ENCODE measurements around the gene OSBP2.

OSBP2 gene

DNA sequence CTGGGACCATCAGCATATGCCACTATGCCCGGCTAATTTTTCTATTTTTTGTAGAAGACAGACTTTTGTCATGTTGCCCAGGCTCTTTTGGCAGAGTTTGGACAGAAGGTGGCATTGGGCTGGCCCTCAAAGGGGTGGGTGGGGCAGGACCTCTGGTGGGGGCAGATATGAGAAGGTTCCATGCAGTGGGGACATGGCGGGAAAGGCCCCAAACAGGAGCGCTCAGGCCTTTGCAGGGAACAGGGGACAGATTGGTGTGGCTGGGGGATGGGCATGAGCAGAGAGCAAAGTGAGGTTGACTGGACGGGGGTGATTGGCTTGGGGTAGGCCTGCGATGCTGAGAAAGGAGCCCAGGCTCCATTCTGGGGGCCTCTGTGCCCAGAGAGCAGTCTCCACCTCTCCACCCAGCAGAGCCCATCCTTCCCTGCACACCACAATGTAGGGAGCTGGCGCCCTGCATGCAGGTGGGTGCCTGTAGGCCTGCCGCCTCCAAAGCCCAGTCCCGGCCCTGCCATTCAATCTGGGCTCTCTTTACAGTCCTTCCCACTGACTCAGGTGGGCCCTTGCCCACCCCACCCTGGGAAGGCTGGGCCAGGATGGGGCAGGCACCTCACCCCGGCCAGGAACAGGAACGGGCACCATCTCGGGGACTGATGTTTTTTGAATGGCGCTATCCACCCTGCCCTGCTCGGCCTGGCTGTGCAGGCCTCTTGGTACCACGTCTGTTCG lies 175.2 kb downstream of the OSBP2 start:
- H3K4me3 ChIP-seq (ENCODE audit: low read depth, low read length), result no peak overlapping the region
- TF ChIP-seq, protein P1, sequence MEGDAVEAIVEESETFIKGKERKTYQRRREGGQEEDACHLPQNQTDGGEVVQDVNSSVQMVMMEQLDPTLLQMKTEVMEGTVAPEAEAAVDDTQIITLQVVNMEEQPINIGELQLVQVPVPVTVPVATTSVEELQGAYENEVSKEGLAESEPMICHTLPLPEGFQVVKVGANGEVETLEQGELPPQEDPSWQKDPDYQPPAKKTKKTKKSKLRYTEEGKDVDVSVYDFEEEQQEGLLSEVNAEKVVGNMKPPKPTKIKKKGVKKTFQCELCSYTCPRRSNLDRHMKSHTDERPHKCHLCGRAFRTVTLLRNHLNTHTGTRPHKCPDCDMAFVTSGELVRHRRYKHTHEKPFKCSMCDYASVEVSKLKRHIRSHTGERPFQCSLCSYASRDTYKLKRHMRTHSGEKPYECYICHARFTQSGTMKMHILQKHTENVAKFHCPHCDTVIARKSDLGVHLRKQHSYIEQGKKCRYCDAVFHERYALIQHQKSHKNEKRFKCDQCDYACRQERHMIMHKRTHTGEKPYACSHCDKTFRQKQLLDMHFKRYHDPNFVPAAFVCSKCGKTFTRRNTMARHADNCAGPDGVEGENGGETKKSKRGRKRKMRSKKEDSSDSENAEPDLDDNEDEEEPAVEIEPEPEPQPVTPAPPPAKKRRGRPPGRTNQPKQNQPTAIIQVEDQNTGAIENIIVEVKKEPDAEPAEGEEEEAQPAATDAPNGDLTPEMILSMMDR (IDR thresholded peaks at IDR 0.05; ENCODE audit: control insufficient read depth, extremely low read depth, insufficient read depth), result no peak
- no peak for DNase-seq (ENCODE audit: low read depth)

DNA sequence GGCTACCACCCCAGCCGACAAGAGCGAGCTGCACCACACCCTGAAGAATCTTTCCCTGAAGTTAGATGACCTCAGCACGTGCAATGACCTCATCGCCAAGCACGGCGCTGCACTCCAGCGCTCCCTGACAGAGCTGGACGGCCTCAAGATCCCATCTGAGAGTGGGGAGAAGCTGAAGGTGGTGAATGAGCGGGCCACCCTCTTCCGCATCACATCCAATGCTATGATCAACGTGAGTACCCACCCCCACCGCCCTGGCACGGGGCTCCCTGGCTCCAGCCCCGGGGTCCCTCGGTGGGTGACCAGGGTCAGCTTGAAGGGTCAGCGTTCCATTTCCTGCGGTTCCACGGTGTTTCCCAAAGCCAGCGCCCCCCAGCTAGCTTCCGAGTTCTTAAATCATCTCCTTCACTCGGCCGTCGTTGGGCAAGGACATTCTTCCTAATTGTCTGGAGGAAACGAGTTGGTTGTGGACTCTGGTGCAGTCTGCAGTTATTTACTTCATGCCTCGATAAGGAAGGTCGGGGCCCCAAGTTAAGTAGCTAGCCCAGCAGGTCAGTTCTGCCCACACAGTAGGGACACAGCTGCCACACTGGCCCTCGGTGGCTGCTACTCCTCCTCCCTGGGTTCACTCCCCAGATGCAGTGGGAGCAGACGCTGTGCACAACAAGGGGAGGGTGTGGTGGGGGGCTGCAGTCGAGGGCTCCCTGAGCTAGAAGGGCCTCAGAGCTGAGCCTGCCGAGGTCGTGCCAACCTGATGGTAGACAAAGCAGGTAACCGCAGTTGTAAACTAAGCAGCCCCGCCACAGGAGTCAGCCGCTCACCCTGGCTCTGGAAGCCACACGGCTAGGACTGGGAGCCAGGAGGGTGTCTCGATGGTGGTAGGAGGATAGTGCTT lies 176.0 kb downstream of the OSBP2 start:
- H3K4me3 ChIP-seq (ENCODE audit: low read depth, low read length), result no peak overlapping the region
- no peak for DNase-seq (ENCODE audit: low read depth)
- TF ChIP-seq, protein P1 (IDR thresholded peaks at IDR 0.05; ENCODE audit: control insufficient read depth, extremely low read depth, insufficient read depth), result no peak

DNA sequence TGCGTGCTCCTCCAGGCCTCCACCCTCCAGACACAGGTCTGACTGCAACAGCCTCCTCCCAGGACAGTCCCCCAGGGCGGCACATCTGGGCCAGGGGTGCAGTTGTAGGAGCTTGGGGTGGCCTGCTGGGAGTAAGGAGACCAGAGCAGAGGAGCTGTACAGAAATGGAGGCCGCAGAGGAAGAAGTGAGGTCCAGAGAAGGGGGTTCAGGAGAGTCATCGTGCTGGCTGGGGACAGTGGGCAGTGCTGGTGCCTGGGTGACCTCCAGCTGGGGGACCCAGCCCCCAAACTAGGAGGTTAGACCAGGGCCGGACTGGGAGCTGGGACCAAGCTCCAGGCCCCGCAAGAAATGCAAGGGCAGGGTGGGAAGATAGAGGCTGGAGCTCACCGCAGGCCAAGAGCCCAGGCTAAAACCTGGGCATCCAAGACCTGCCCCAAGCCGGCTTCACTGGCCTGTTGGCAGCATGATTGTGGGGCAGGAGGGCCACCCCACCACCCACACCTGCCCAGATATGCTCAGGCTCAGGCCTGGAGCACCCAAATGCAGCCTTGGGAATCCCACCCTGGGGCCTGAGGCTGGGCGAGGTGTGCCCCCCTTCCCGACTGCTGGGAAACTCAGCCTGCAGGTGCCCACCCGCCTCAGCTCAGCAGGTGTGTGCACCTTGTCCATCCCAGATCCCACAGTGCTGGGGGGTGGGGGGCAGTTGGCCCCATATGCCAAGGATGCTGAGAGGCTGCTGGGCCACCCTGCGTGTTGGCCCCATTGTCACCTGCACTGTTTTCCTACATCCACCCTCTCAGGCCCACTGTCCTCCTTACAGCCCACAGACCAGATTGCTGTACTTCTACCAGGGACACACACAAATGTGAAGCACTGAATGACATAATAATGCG lies 177.0 kb downstream of the OSBP2 start:
- no peak for DNase-seq (ENCODE audit: low read depth)
- TF ChIP-seq, protein P1 (IDR thresholded peaks at IDR 0.05; ENCODE audit: control insufficient read depth, extremely low read depth, insufficient read depth), result no peak
- no peak overlapping the region for H3K4me3 ChIP-seq (ENCODE audit: low read depth, low read length)

DNA sequence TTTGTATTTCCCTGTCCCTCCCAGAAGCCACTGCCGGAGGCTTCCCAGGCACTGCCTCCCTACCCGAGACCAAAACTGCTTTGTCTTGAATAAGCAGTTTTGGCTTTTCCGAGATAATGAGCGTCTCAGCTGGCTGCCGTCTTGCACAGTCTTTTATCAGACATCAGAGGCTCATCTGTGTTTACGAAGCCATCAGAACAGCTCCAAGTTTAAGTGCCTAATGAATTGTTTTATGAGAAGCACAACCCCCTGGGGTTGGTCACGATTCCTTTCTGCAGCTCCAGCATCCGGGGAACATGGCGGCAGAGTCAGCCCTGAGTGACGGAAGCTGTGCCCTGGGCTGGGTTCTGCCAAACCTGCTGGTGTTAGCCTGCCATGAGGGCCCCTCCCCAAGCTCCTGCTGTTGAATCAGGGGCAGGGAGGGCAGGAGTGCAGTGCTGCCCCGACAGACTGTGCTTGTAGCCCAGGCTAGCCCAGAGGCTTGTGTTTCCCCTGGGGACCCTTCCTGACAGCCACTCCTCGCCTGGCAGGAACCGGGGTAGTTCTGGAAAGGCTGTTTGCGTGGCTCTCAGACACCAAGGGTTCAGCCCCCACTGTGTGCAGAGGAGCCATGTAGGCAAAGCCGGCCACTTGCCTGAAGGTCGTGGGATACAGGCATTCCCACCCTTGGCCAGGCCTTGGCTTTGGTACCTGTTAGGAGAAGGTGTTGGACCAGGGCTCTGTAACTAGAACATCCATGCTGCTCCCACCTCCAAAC lies 177.8 kb downstream of the OSBP2 start:
- TF ChIP-seq, protein P1 (IDR thresholded peaks at IDR 0.05; ENCODE audit: control insufficient read depth, extremely low read depth, insufficient read depth), result no peak
- H3K4me3 ChIP-seq (ENCODE audit: low read depth, low read length), result no peak overlapping the region
- DNase-seq (ENCODE audit: low read depth), result no peak

DNA sequence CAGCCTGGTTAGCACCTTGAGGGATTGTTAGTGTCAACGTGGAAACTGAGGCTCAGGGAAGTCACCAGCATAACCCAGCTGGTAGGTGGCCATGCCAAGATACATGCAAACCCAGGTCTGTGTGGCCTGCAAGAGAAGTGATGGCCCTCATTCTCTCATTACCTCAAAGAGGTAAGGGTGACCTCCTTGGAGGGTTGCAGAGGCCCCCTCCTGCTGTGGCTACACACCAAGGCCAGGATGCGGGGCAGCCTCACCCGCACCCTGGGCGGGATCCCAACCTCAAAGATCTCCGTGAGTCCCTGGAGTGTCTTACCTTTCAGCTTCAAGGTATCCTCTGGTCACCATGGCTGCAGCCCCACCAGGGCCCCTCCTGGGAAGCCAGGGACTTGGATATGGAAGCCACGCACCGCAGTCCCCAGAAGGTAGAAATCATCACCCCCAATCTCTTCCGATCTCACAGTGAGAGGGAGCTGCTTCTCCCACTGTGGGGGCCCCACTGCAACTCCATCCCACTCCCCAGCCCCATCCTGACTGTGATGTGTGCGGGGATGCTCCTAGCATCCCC lies 178.5 kb downstream of the OSBP2 start:
- H3K4me3 ChIP-seq (ENCODE audit: low read depth, low read length), result no peak overlapping the region
- DNase-seq (ENCODE audit: low read depth), result no peak
- TF ChIP-seq, protein P1 (IDR thresholded peaks at IDR 0.05; ENCODE audit: control insufficient read depth, extremely low read depth, insufficient read depth), result no peak

DNA sequence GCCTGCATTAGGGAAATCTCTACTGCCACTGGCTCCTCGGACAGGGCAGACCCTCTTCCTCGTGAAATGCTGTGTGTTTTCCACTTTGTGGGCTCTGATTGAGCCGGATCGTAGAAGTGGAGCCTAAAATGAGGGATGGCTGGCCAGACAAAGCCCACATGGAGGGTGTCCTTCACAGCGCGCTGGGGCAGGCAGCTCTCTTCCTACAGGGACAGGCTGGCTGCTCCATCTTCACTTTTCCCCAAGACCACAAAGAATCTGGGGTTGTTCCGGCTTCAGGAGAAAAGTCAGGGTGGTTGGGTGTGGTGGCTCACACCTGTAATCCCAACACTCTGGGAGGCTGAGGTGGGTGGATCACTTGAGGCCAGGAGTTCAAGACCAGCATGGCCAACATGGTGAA lies 179.0 kb downstream of the OSBP2 start:
- no peak overlapping the region for H3K4me3 ChIP-seq (ENCODE audit: low read depth, low read length)
- DNase-seq (ENCODE audit: low read depth), result no peak
- TF ChIP-seq, protein P1 (IDR thresholded peaks at IDR 0.05; ENCODE audit: control insufficient read depth, extremely low read depth, insufficient read depth), result no peak
